Measurements from ENCODE around the gene CPTP. TPM values are rescaled to one million over a fixed set of nuclear protein-coding genes. Genes with fewer than 3 reads are reported as not detected.

CPTP gene
- total and polyA plus RNA-seq, 2 of the 13 experiments (the other 11 are each of a cell fraction or from before 2014, with no cell fraction given), result 5.5 to 9.3 TPM

DNA sequence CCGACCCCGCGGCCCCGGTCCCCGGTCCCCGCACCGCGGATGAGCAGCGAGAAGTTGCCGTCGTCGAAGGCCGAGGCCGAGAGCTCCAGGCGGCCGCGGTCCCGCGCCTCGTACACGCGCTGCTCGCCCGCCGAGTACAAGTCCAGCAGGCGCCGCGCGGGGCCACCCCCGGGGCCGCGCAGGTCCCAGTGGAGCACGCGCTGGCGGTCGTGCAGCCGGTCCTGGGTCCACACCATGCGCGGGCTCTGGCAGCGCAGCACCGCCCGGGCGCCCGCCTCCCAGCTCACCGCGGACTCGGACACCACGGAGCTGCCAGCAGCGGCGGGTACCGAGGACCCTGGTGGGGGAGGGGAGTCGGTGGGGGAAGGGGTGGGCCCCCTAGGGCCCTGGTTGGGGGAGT, 30.8 kb downstream of the CPTP start:
- WGBS (ENCODE audit: low lambda C conversion rate), result 74% methylated on average over 35 of the region's 52 CpGs
- Histone ChIP-seq H3K36me3 (replicated peaks in 1 of 2; ENCODE audit: control insufficient read depth in 1 of 2, insufficient read depth in 2 of 2, low read length in 2 of 2) (no peaks in the 10 kb centered on the region), H3K27me3 (ENCODE audit: control insufficient read depth in 1 of 2, insufficient read depth in 2 of 2, low read length in 2 of 2) (no peaks in the 10 kb centered on the region), H3K9me3 (ENCODE audit: low read length) (no peaks in the 10 kb centered on the region), H4K20me1 (ENCODE audit: insufficient read depth, low read length) (no peaks in the 10 kb centered on the region), H3K4me3 (replicated peaks in 1 of 3; ENCODE audit: insufficient read depth in 1 of 3, low read depth in 2 of 3, low read length in 3 of 3) (no peak overlapping the region; a peak in 1 of 6 replicates), H3K9ac (ENCODE audit: insufficient read depth, low read depth, low read length) (no peak overlapping the region), H3K27ac (ENCODE audit: extremely low read length, insufficient read depth, low read length) (no peak overlapping the region), H2AFZ (ENCODE audit: low read length) (no peak overlapping the region), H3K4me1 (ENCODE audit: insufficient read depth, low read length) (peaks cover 52% of the 10 kb centered on the region), H3K4me2 (ENCODE audit: low read depth, low read length) (no peak overlapping the region), H3K79me2 (ENCODE audit: insufficient read depth, low read length) (peaks cover 4% of the 10 kb centered on the region)
- TF ChIP-seq SIX1 (CRISPR knock-in tag; IDR thresholded peaks at IDR 0.05; ENCODE audit: borderline replicate concordance) (no peak), ZSCAN29 (CRISPR knock-in tag; conservative IDR thresholded peaks at IDR 0.05) (no peak), ZIK1 (CRISPR knock-in tag; IDR thresholded peaks at IDR 0.05; ENCODE audit: borderline replicate concordance, low read depth) (no peak), HOXA3 (CRISPR knock-in tag; IDR thresholded peaks at IDR 0.05) (0 out of 2 replicates have a peak, but pooled peaks have one; percentile 28), ZNF777 (CRISPR knock-in tag; IDR thresholded peaks at IDR 0.05) (peak; percentile 56), ZNF510 (CRISPR knock-in tag; IDR thresholded peaks at IDR 0.05; ENCODE audit: low read depth) (no peak)
- TF ChIP-seq, protein P1, sequence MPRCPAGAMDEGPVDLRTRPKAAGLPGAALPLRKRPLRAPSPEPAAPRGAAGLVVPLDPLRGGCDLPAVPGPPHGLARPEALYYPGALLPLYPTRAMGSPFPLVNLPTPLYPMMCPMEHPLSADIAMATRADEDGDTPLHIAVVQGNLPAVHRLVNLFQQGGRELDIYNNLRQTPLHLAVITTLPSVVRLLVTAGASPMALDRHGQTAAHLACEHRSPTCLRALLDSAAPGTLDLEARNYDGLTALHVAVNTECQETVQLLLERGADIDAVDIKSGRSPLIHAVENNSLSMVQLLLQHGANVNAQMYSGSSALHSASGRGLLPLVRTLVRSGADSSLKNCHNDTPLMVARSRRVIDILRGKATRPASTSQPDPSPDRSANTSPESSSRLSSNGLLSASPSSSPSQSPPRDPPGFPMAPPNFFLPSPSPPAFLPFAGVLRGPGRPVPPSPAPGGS (CRISPR knock-in tag; IDR thresholded peaks at IDR 0.05), result no peak
- TF ChIP-seq, protein P2, sequence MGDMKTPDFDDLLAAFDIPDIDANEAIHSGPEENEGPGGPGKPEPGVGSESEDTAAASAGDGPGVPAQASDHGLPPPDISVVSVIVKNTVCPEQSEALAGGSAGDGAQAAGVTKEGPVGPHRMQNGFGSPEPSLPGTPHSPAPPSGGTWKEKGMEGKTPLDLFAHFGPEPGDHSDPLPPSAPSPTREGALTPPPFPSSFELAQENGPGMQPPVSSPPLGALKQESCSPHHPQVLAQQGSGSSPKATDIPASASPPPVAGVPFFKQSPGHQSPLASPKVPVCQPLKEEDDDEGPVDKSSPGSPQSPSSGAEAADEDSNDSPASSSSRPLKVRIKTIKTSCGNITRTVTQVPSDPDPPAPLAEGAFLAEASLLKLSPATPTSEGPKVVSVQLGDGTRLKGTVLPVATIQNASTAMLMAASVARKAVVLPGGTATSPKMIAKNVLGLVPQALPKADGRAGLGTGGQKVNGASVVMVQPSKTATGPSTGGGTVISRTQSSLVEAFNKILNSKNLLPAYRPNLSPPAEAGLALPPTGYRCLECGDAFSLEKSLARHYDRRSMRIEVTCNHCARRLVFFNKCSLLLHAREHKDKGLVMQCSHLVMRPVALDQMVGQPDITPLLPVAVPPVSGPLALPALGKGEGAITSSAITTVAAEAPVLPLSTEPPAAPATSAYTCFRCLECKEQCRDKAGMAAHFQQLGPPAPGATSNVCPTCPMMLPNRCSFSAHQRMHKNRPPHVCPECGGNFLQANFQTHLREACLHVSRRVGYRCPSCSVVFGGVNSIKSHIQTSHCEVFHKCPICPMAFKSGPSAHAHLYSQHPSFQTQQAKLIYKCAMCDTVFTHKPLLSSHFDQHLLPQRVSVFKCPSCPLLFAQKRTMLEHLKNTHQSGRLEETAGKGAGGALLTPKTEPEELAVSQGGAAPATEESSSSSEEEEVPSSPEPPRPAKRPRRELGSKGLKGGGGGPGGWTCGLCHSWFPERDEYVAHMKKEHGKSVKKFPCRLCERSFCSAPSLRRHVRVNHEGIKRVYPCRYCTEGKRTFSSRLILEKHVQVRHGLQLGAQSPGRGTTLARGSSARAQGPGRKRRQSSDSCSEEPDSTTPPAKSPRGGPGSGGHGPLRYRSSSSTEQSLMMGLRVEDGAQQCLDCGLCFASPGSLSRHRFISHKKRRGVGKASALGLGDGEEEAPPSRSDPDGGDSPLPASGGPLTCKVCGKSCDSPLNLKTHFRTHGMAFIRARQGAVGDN (CRISPR knock-in tag; IDR thresholded peaks at IDR 0.05), result peak; percentile 69
- TF ChIP-seq, protein P3, sequence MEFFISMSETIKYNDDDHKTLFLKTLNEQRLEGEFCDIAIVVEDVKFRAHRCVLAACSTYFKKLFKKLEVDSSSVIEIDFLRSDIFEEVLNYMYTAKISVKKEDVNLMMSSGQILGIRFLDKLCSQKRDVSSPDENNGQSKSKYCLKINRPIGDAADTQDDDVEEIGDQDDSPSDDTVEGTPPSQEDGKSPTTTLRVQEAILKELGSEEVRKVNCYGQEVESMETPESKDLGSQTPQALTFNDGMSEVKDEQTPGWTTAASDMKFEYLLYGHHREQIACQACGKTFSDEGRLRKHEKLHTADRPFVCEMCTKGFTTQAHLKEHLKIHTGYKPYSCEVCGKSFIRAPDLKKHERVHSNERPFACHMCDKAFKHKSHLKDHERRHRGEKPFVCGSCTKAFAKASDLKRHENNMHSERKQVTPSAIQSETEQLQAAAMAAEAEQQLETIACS (CRISPR knock-in tag; IDR thresholded peaks at IDR 0.05), result peak; percentile 84
- TF ChIP-seq, protein P4, sequence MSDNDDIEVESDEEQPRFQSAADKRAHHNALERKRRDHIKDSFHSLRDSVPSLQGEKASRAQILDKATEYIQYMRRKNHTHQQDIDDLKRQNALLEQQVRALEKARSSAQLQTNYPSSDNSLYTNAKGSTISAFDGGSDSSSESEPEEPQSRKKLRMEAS (IDR thresholded peaks at IDR 0.05), result peak; percentile 68
- FAIRE-seq (no peak), DNase-seq (ENCODE audit: low spot score) (no peak), ATAC-seq (no peak)
- intact Hi-C loops (cut with micrococcal nuclease; ENCODE audit: unreplicated experiment) (no loop called here), in situ Hi-C loops (cut with HindIII; ENCODE audit: extremely low pct_ligation_motif_present, low pct_unique_long_range_greater_than_20kb) (no loop called here)
- no TSS peak for BruUV-seq (replicated peaks)
- ChIA-PET CTCF (ENCODE audit: low intra/inter-chr PET ratio, low total read pairs) (no interaction called here), POLR2A (interaction anchor here (0.7 to 1.0 kb wide), 2 partner anchors 20 kb away, joined by 3 to 4 read pairs; no protein-coding TSS in a partner anchor)
